Stimulated activated CD8-positive, alpha-beta memory T cell treated with anti-CD3 and anti-CD28 coated beads, Interleukin-7, amount 100 ng/mL, for 48 hours (primary cell): ENCODE measurements around the gene TUBB8.
"Not testable (repeated sequence)": the region's sequence is repeated elsewhere in the genome, so short reads cannot be mapped to it uniquely, and the experiment has no call there.

Experiments used
- DNase-seq, 2 donors: peaks; one replicate each; pipeline ENCODE4 v3.0.0-alpha.2; 2020; ENCODE audit warnings: low read depth in 1 of 2; ENCODE audit errors: extremely low read depth in 1 of 2

Gene TUBB8

GRCh38 chr10:49926-50325, 830 bp upstream of the TUBB8 start:
- not testable (repeated sequence) for DNase-seq

GRCh38 chr10:47864-48263, 1.2 kb downstream of the TUBB8 start:
- not testable (repeated sequence) for DNase-seq

GRCh38 chr10:13315-13635, 35.8 kb downstream of the TUBB8 start:
- DNase-seq, result not testable (repeated sequence)

GRCh38 chr10:12444-13314, 36.4 kb downstream of the TUBB8 start:
- not testable (repeated sequence) for DNase-seq

GRCh38 chr10:11260-11659, 37.8 kb downstream of the TUBB8 start:
- DNase-seq, result peak in 1 of 2 donors; percentile 1

- not testable (repeated sequence) for DNase-seq
These were observed 38.7 kb downstream of the TUBB8 start for GRCh38 chr10:10261-10971.
